T-cell (primary cell): ENCODE data around the gene GRXCR1. TPM values are rescaled to one million over a fixed set of nuclear protein-coding genes. Genes with fewer than 3 reads are reported as not detected.

Source experiments
- ATAC-seq, 4 experiments: fragments of 200-7000 bp in 3 of 4; fragments of 150-1000 bp in 1 of 4; cut with Tn5 transposase; replicated peaks in 1 of 4; 1 replicate in 3 of 4; 2 replicates in 1 of 4; pipeline ENCODE4 v1.10.0; 2021; ENCODE audit warnings: moderate library complexity in 3 of 4, mild to moderate bottlenecking in 2 of 4, moderate number of reproducible peaks in 1 of 4
- CTCF ChIA-PET, 2 donors: fragments of 300-600 bp; sonication (Branson Sonifier 250); formaldehyde crosslinking; loops; one replicate each; lab custom pipeline; 2022; ENCODE audit warnings: antibody characterized with exemption in 2 of 2; lab: Charles Lee
- POLR2A ChIA-PET, 2 donors: fragments of 300-600 bp; sonication (Branson Sonifier 250); formaldehyde crosslinking; loops; one replicate each; lab custom pipeline; 2022; ENCODE audit warnings: antibody characterized with exemption in 2 of 2; lab: Charles Lee
- DNase-seq, 35 experiments: peaks; one replicate each; pipeline versions ENCODE4 v3.0.0 to v3.0.0-alpha.2; 2013 to 2023
- H3K27ac ChIP-seq: one replicate; pipeline ENCODE4 v1.5.1; 2013; ENCODE audit warnings: low read length
- H3K27me3 ChIP-seq, 2 experiments: replicated peaks in 1 of 2; 1 replicate in 1 of 2; 2 replicates in 1 of 2; pipeline versions ENCODE4 v1.6.1 to v1.7.0; 2013; ENCODE audit warnings: low read length in 1 of 2, mixed read lengths in 1 of 2; ENCODE audit not compliant: control insufficient read depth in 2 of 2, insufficient read depth in 2 of 2; ENCODE audit errors: extremely low read depth in 1 of 2
- H3K36me3 ChIP-seq, 2 donors: 1 replicate in 1 of 2; 2 replicates in 1 of 2; pipeline versions ENCODE4 v1.6.1 to v1.7.0; 2013; ENCODE audit warnings: low read length in 1 of 2; ENCODE audit not compliant: control insufficient read depth in 2 of 2, insufficient read depth in 1 of 2; ENCODE audit errors: extremely low read depth in 1 of 2
- H3K4me1 ChIP-seq, 2 experiments: 1 replicate in 1 of 2; 2 replicates in 1 of 2; pipeline versions ENCODE4 v1.6.1 to v1.7.0; 2013; ENCODE audit warnings: low read length in 2 of 2, mixed read lengths in 1 of 2; ENCODE audit not compliant: insufficient read depth in 2 of 2, control insufficient read depth in 1 of 2; ENCODE audit errors: extremely low read depth in 1 of 2
- H3K4me3 ChIP-seq, 2 donors: 1 replicate in 1 of 2; 2 replicates in 1 of 2; pipeline versions ENCODE4 v1.5.1 to v1.7.0; 2013; ENCODE audit warnings: mild to moderate bottlenecking in 2 of 2, low read length in 1 of 2, moderate library complexity in 1 of 2; ENCODE audit not compliant: control insufficient read depth in 1 of 2; ENCODE audit errors: extremely low read depth in 1 of 2
- H3K9me3 ChIP-seq: 2 replicates; pipeline ENCODE4 v1.7.0; 2013
- H3K27ac Mint-ChIP-seq, 2 donors: one replicate each; pipeline ENCODE4 v1.8.0; 2020 to 2021; ENCODE audit warnings: mild to moderate bottlenecking in 2 of 2, mixed read lengths in 2 of 2
- H3K27me3 Mint-ChIP-seq, 2 donors: one replicate each; pipeline ENCODE4 v1.8.0; 2021 to 2022; ENCODE audit warnings: mixed read lengths in 2 of 2
- H3K36me3 Mint-ChIP-seq: one replicate; pipeline ENCODE4 v1.8.0; 2021; ENCODE audit warnings: mixed read lengths
- H3K4me1 Mint-ChIP-seq, 3 donors: one replicate each; pipeline ENCODE4 v1.8.0; 2020 to 2022; ENCODE audit warnings: mixed read lengths in 3 of 3, mild to moderate bottlenecking in 1 of 3
- H3K4me3 Mint-ChIP-seq, 3 donors: one replicate each; pipeline ENCODE4 v1.8.0; 2020 to 2022; ENCODE audit warnings: mild to moderate bottlenecking in 3 of 3, mixed read lengths in 3 of 3, moderate library complexity in 3 of 3
- H3K9me3 Mint-ChIP-seq, 3 donors: one replicate each; pipeline ENCODE4 v1.8.0; 2020 to 2022; ENCODE audit warnings: mixed read lengths in 3 of 3
- WGBS: methylation state at CpG from one replicate; pipeline ENCODE4 v1.1.5; 2013; ENCODE audit warnings: missing lambda C conversion rate; ENCODE audit not compliant: insufficient coverage; 5-methylcytosine and 5-hydroxymethylcytosine counted together
- total RNA-seq, 35 experiments: library from RNA in 6 of 35; stranded (reverse) in 6 of 35; fragments of 120-200 nt in 1 of 35; gene quantifications; one replicate each; pipeline versions ENCODE4 v1.2.1 to v1.2.4 and lab custom pipeline; 2013 to 2026

The GRXCR1 gene
- total RNA-seq, 5 donors from 2014 or later (not counting 1 experiment from before 2014, with no cell fraction given) = not detected

DNA sequence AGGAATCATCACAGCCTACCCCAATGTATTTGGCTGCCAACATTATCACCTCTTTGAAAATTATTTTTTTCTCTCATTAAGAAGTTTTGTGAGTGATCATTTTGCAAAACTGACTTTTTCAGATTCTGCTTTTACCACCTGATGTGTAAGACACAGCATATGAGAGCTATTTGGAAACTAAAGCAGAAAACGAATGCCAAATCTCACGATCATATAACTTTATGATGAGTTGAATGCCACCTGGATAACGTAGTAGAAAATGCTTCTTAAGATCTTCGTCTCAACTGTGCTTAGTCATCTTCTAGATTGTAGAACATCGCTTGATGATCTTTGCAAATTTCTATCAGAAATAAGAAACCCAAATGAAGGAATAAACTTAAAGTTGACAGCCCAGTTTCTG is 21.3 kb upstream of the GRXCR1 start:
- H3K27ac Mint-ChIP-seq = no peak overlapping the region
- H3K4me3 Mint-ChIP-seq = no peak overlapping the region
- H3K9me3 Mint-ChIP-seq = no peaks in the 10 kb centered on the region
- ATAC-seq (no peak), DNase-seq (no peak)
- H3K36me3 Mint-ChIP-seq = no peaks in the 10 kb centered on the region
- Histone ChIP-seq H3K9me3 (no peaks in the 10 kb centered on the region), H3K27me3 (peaks cover 0 to 2% of the 10 kb centered on the region in 2 experiments), H3K4me3 (no peak overlapping the region), H3K27ac (no peak overlapping the region), H3K36me3 (no peaks in the 10 kb centered on the region), H3K4me1 (no peaks in the 10 kb centered on the region)
- ChIA-PET CTCF (no interaction called here), POLR2A (no interaction called here)
- H3K27me3 Mint-ChIP-seq = peaks cover 26 to 43% of the 10 kb centered on the region in 2 donors
- WGBS = 76% methylated on average over 3 of the region's 5 CpGs
- H3K4me1 Mint-ChIP-seq = no peaks in the 10 kb centered on the region

- Histone ChIP-seq H3K4me1 (no peaks in the 10 kb centered on the region), H3K27ac (no peak overlapping the region), H3K4me3 (no peak overlapping the region), H3K36me3 (no peaks in the 10 kb centered on the region), H3K27me3 (peaks cover 0 to 2% of the 10 kb centered on the region in 2 experiments), H3K9me3 (no peaks in the 10 kb centered on the region)
- ATAC-seq (no peak), DNase-seq (no peak)
- ChIA-PET CTCF (no interaction called here), POLR2A (no interaction called here)
- Mint-ChIP-seq H3K27me3 (peaks cover 24 to 41% of the 10 kb centered on the region in 2 donors), H3K4me3 (no peak overlapping the region), H3K9me3 (no peaks in the 10 kb centered on the region), H3K36me3 (no peaks in the 10 kb centered on the region), H3K27ac (no peak overlapping the region), H3K4me1 (no peaks in the 10 kb centered on the region)
- 64% methylated on average over 1 of the region's 2 CpGs for WGBS
Observed at GRCh38 chr4:42871671-42872290, 20.7 kb upstream of the GRXCR1 start.

GRCh38 chr4:42878863-42879262 is 13.7 kb upstream of the GRXCR1 start:
- ATAC-seq (no peak), DNase-seq (no peak)
- Histone ChIP-seq H3K27me3 (peaks cover 0 to 9% of the 10 kb centered on the region in 2 experiments), H3K4me1 (no peaks in the 10 kb centered on the region), H3K9me3 (no peaks in the 10 kb centered on the region), H3K36me3 (no peaks in the 10 kb centered on the region), H3K4me3 (no peak overlapping the region), H3K27ac (no peak overlapping the region)
- Mint-ChIP-seq H3K4me1 (no peaks in the 10 kb centered on the region), H3K27me3 (peaks cover 8 to 21% of the 10 kb centered on the region in 2 donors), H3K36me3 (no peaks in the 10 kb centered on the region), H3K27ac (no peak overlapping the region), H3K9me3 (no peaks in the 10 kb centered on the region), H3K4me3 (no peak overlapping the region)
- CTCF ChIA-PET = no interaction called here
- POLR2A ChIA-PET = no interaction called here
- no CpG with 5 or more reads among the region's 3 CpGs for WGBS

- Mint-ChIP-seq H3K27me3 (peaks cover 7 to 21% of the 10 kb centered on the region in 2 donors), H3K27ac (no peak overlapping the region), H3K4me1 (no peaks in the 10 kb centered on the region), H3K4me3 (no peak overlapping the region), H3K9me3 (peaks cover 0 to 3% (median 0%) of the 10 kb centered on the region in 3 donors), H3K36me3 (no peaks in the 10 kb centered on the region)
- Histone ChIP-seq H3K4me3 (no peak overlapping the region), H3K36me3 (no peaks in the 10 kb centered on the region), H3K4me1 (no peaks in the 10 kb centered on the region), H3K9me3 (no peaks in the 10 kb centered on the region), H3K27me3 (peaks cover 0 to 7% of the 10 kb centered on the region in 2 experiments), H3K27ac (no peak overlapping the region)
- ChIA-PET CTCF (interaction anchor here in 1 of 2 donors (0.9 kb wide), 1 partner anchor 10 kb away, joined by 3 read pairs; no protein-coding TSS in a partner anchor), POLR2A (no interaction called here)
- ATAC-seq (no peak), DNase-seq (no peak)
- WGBS = no CpG with 5 or more reads among the region's 2 CpGs
Observed at GRCh38 chr4:42881253-42881652, 11.3 kb upstream of the GRXCR1 start.

- Histone ChIP-seq H3K27ac (no peak overlapping the region), H3K27me3 (no peaks in the 10 kb centered on the region), H3K9me3 (no peaks in the 10 kb centered on the region), H3K4me3 (no peak overlapping the region), H3K4me1 (no peaks in the 10 kb centered on the region), H3K36me3 (no peaks in the 10 kb centered on the region)
- H3K27me3 Mint-ChIP-seq = peaks cover 37 to 44% of the 10 kb centered on the region in 2 donors
- ATAC-seq = no peak
- CTCF ChIA-PET = interaction anchor here in 1 of 2 donors (1.1 kb wide), 1 partner anchor 11 kb away, joined by 3 read pairs; no protein-coding TSS in a partner anchor
- no peak overlapping the region for H3K27ac Mint-ChIP-seq
- POLR2A ChIA-PET = no interaction called here
- no peak overlapping the region for H3K4me3 Mint-ChIP-seq
- peaks cover 7 to 10% (median 9%) of the 10 kb centered on the region in 3 donors for H3K9me3 Mint-ChIP-seq
- WGBS = 75% methylated on average over 2 of the region's 2 CpGs
- H3K4me1 Mint-ChIP-seq = no peaks in the 10 kb centered on the region
- no peaks in the 10 kb centered on the region for H3K36me3 Mint-ChIP-seq
- DNase-seq = no peak
Observed at GRCh38 chr4:42891644-42892043, 869 bp upstream of the GRXCR1 start.

GRCh38 chr4:42895452-42895851 is 2.9 kb downstream of the GRXCR1 start:
- H3K27me3 Mint-ChIP-seq = peaks cover 20 to 27% of the 10 kb centered on the region in 2 donors
- no peaks in the 10 kb centered on the region for H3K36me3 Mint-ChIP-seq
- POLR2A ChIA-PET = no interaction called here
- no peaks in the 10 kb centered on the region for H3K36me3 ChIP-seq
- H3K4me3 ChIP-seq = no peak overlapping the region
- ATAC-seq (no peak), DNase-seq (no peak)
- H3K9me3 ChIP-seq = no peaks in the 10 kb centered on the region
- H3K27ac ChIP-seq = no peak overlapping the region
- H3K4me3 Mint-ChIP-seq = no peak overlapping the region
- CTCF ChIA-PET = no interaction called here
- H3K27me3 ChIP-seq = no peaks in the 10 kb centered on the region
- no peak overlapping the region for H3K27ac Mint-ChIP-seq
- H3K4me1 ChIP-seq = no peaks in the 10 kb centered on the region
- H3K9me3 Mint-ChIP-seq = no peaks in the 10 kb centered on the region
- H3K4me1 Mint-ChIP-seq = no peaks in the 10 kb centered on the region
